GM12864 (cell line): ENCODE measurements around the gene BCL11B.

Source experiments
- DNase-seq: peaks from one replicate; pipeline ENCODE4 v3.0.0-alpha.2; 2011; ENCODE audit warnings: low read depth
- H3K4me3 ChIP-seq: 2 replicates; pipeline ENCODE4 v1.5.1; 2011; ENCODE audit warnings: mild to moderate bottlenecking, low read depth, low read length, control low read depth
- CTCF ChIP-seq: IDR thresholded peaks from 2 replicates; pipeline ENCODE4 v1.5.1; 2011; ENCODE audit warnings: low read depth, mild to moderate bottlenecking, moderate library complexity, low read length, control low read depth, inconsistent platforms; ENCODE audit errors: missing control alignments

The BCL11B gene

DNA sequence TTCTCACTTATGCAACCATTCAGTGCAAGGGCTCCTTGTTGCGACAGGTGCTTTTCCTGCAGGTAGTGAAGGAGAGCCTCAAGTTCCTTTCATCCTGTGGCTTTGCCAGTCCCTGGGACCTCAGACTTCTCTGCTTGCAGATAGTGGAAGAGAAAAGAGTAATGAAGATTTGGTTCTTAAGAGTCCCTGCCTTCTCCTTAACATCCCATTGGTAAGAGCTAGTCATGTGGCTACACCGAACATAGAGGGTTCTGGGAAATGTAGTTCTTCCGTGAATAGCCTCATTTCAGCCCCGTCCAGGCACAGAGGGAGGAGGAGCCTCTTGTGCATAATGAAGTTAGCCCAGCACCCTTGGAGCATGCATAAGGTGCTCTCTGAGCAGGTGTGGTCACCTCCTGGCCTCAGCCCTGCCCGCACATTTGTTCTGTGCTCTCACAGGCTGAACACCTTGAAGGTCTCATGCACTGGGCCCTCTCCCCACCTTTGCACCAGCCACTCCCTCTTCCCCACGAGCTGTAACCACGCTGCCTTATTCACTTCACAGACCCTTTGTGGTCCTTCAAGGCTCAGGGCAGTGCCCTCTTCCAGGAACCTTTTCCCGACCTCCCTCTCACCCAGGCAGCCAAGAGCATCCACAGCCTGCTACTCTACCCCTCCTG is 134.0 kb downstream of the BCL11B start:
- DNase-seq = no peak
- no peak for TF ChIP-seq CTCF
- no peak overlapping the region for H3K4me3 ChIP-seq

DNA sequence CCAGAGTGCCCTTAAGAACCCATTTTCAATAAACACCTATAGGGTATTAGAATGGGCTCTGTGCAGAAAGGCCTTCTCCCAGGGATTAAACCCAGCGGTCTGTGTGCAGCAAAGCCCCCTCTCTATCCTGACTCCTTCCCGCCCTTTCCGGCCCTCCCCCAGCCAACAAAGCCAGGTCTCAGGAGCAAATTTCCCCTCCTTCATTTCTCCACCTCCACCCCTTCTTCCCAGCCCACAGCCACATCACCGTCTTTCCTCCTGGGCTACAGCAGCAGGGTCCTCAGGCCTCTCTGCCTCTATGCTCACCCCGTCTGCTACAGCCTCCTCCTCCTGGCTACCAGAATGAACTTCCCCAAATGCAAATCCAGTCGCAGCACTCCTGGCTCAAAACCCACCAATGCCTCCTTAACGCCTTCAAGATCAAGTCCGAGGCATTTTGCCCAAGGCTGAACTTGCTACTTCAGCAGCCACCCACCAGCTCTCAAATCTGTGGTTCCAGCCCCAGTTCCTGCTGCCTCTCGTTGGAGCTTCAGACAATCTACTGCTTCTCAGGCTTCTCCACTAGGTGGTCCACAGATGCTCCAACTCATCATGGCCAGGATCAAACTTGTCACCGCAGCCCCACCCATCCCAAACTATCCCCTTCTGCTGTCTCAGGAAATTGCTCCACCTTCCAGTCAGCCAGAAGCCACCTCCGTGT is 134.8 kb downstream of the BCL11B start:
- no peak for TF ChIP-seq CTCF
- no peak for DNase-seq
- no peak overlapping the region for H3K4me3 ChIP-seq

DNA sequence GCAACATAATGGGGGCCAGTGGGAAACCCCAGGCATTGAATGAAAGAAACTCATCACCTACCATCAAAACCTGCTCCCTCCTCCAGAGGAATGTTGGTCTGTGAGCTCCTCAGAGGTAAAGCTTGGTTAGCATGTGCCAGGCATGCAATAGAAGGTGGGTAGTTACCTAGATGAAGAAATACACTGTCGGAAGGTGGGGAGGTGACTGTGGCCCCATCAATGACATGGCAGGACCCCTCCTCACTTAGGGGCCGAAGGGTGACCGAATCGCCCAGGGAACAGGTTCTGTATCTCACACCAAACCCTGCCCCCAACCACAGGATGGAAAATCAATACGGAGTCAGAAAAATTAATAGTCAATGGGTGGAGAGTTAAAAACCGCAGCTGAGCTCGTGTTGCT is 135.6 kb downstream of the BCL11B start:
- no peak for DNase-seq
- H3K4me3 ChIP-seq = no peak overlapping the region
- TF ChIP-seq CTCF = no peak

DNA sequence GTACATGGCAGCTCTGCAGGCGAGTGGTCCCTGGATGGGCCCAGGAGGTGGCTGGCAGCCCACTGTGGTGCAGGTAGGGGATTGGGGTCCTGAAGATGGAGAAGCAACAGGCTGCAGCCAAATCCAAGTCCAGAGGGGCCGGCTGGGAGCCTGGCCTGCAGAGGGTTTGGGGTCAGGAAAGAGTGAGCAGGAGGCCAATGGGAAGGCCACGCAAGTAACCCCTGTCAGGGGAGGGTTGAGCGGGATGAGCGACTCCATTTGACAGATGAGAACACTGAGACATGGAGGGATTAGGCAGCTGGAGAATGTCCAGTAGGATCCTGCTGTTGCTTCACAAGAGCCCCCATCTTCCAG is 136.0 kb downstream of the BCL11B start:
- no peak overlapping the region for H3K4me3 ChIP-seq
- no peak for DNase-seq
- no peak for TF ChIP-seq CTCF

GRCh38 chr14:99134516-99135046 is 137.4 kb downstream of the BCL11B start:
- no peak for TF ChIP-seq CTCF

GRCh38 chr14:99133636-99134515 is 138.1 kb downstream of the BCL11B start:
- TF ChIP-seq CTCF = no peak
- H3K4me3 ChIP-seq = no peak overlapping the region
- no peak for DNase-seq

More at GRCh38 chr14:99134516-99135046, 137.4 kb downstream of the BCL11B start:
- no peak for DNase-seq
- H3K4me3 ChIP-seq = no peak overlapping the region
